GM12873 (cell line): Measurements from ENCODE around the gene SPO11.

Experiments
- TF ChIP-seq, protein P1 (sequence below): IDR thresholded peaks from 2 replicates; pipeline ENCODE4 v1.5.1; 2012; ENCODE audit warnings: low read depth, mild to moderate bottlenecking, moderate library complexity, low read length, control low read depth; ENCODE audit not compliant: insufficient read depth; ENCODE audit errors: missing control alignments

SPO11 gene

DNA sequence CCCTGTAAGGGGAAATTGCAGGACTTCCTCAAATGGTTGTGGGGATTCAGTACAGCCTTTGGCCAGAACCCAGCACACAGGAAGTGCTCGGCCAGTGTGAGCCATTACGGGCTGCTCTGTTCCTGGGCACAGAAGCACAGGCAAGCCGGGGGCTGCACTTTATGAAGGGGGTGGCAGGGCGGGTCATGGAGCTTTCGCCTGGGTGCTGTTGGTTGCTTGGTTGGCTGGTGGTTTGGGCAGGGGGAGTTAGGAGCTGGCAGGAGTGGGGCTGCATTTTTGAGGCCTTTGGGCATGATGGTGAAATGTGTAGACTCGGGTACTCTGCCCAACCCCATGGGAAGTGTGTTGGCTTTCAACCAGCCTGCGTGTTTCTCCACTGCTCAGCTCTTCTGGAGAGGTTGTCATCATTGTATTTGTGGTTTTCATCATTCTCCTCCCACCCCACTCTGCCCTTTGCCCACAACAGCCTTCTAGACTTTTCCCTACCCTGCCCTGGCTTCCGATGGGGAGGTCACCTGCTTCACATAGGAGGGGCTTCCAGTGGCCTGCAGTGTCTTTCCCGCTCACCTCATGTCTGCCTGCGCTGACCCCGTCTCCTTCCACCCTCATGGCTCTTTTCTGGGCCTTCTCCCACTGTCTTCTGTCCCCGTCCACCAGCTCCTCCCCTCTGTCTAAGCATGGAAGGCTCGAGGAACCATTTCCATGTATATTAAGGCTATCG is 45.5 kb downstream of the SPO11 start:
- TF ChIP-seq, protein P1, sequence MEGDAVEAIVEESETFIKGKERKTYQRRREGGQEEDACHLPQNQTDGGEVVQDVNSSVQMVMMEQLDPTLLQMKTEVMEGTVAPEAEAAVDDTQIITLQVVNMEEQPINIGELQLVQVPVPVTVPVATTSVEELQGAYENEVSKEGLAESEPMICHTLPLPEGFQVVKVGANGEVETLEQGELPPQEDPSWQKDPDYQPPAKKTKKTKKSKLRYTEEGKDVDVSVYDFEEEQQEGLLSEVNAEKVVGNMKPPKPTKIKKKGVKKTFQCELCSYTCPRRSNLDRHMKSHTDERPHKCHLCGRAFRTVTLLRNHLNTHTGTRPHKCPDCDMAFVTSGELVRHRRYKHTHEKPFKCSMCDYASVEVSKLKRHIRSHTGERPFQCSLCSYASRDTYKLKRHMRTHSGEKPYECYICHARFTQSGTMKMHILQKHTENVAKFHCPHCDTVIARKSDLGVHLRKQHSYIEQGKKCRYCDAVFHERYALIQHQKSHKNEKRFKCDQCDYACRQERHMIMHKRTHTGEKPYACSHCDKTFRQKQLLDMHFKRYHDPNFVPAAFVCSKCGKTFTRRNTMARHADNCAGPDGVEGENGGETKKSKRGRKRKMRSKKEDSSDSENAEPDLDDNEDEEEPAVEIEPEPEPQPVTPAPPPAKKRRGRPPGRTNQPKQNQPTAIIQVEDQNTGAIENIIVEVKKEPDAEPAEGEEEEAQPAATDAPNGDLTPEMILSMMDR: no peak

DNA sequence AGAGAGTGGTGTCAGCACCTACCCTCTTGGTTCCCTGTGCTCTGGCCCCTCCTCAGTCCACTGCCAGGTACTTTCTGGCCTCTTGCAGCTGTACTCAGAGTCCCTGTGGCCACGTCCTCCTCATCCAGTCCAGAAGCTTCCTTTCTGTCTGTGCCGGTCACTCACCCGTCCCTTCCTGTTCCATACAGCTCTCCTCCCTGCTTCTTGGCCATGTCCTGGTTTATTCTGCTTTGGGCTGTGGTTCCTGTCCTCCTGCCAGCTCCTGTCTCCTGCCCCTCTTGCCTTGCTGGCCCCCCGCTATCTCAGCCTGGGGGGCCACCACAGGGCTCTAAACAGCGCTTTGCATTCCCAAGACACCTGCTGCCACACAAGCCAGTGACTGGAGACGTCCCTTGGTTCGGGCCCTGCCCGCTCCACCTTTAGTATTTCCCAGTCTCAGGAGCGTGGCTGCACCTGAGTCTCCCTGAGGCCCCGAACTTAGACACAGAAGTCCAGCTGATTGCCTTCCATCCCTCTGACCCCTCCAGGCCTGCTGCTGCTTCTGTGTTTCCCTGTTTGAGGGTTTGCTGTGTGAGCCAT is 46.1 kb downstream of the SPO11 start:
- TF ChIP-seq, protein P1: no peak

- TF ChIP-seq, protein P1: no peak
Measured at GRCh38 chr20:57377350-57377749, 47.7 kb downstream of the SPO11 start.

DNA sequence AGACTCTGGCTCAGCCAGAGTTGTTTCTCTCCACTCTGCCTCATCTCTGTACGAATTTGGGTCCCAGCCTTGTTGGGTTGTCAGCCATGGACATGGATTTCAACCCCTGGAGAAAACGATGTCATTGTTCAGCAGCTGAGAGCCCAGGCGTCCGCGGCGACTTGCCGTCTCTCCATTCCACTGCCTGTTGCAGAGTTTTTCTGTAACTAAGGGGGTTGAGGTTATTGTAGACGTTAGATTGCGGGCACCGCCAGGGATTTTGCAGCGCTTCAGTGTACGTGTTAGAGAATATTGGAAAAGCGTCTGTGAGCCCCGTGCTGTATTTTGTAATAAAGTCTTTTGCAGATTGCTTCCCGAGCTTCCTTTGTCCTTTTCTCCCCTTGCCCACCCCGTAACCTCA is 48.5 kb downstream of the SPO11 start:
- TF ChIP-seq, protein P1: no peak

- TF ChIP-seq, protein P1: no peak
Measured at GRCh38 chr20:57378646-57379262, 49.2 kb downstream of the SPO11 start.

GRCh38 chr20:57379263-57379647 is 49.7 kb downstream of the SPO11 start:
- TF ChIP-seq, protein P1: no peak

GRCh38 chr20:57380081-57380750 is 50.6 kb downstream of the SPO11 start:
- TF ChIP-seq, protein P1: no peak
